Renal cortex interstitium (tissue), 11 donors: ENCODE data around the gene HOXD4. TPM values are rescaled to one million over a fixed set of nuclear protein-coding genes. Genes with fewer than 3 reads are reported as not detected.

Experiments
- DNase-seq, 11 donors: peaks; one replicate each; pipeline ENCODE4 v3.0.0-alpha.2; 2013; ENCODE audit warnings: low read depth in 9 of 11, low spot score in 4 of 11; ENCODE audit errors: extremely low read depth in 1 of 11
- polyA plus RNA-seq, 3 donors: library from polyadenylated mRNA; unstranded; fragments of 120-200 nt; gene quantifications; one replicate each; pipeline ENCODE4 v1.2.1, GENCODE V29; 2013; ENCODE audit not compliant: insufficient read length in 3 of 3

Gene HOXD4
- polyA plus RNA-seq, 3 donors: 47.8 to 80.8 (median 56.1) TPM

DNA sequence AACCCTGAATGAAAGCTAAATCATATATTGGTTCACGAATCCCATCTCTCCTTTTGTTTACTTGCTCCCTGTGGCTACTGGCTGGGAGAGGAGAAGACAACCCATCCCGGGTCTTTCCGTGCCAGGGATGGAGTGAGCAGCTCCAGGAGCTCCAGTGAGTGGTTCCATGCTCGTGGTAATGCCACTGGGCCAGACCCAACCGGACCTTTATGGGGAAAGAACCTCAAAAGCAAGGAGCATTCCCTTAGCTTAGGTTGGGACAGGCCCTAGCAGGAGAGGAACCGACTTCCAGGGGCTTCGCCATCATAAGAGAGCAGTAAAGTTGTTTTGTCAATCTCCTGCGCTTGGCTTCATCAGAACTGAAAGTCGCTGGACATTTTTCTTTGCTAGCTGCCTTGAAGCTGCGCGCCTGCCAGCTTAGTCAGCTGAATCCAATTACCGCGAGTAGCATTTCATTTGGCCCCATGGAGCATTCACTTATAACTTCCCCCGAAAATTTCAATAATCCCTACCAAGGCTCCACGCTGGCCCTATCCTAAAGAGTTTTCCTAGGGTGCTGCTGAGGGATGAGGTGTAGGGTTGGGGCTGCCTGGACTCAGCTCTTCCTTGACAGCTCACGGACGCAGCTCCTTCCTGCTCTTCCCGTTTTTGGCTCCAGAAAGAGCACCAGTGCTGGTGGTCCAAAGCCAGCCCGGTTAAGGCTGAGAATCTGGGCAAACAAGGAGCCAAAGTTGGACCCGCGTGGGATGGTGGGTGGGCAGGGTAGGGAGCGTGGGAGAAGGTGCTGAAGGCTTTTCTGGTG is 10.7 kb downstream of the HOXD4 start:
- DNase-seq: no peak

DNA sequence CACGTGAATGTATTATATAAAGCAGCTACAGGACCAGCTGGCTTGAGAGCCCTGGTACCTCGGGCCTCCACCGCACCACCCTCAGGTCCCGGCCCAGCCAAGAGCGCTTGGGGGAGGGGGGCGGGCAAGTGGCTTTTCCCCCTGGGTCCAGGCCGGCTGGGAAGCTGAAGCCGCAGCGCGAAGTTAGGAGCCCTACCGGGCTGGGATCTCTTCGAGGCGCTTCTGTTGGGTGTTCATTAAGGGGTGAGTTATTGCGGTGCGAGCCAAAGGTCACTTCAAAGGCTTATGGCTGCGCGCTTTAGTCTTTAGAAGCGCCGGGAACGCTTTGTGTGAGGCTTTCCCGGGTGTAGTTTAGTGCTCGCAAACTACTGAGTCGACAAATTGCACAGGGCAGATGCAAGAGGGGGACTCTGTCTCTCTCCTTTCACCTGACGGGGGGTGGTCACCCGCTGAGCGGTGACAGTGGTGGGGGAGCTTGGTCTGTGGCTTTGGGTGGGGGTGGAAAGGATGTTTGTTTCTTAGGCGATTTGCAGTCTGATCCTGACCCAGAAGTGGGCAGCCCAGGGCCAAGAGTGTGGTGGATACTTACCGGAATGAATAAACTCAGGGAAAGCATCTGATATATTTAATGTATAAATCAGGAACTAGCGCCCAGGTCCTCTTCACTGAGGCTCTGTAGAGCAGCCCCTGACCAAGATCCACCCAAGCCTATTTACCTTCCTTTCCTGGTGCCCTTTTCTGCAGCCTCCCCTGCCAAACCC is 11.7 kb downstream of the HOXD4 start:
- DNase-seq: peak in 1 of 11 donors; percentile 79

DNA sequence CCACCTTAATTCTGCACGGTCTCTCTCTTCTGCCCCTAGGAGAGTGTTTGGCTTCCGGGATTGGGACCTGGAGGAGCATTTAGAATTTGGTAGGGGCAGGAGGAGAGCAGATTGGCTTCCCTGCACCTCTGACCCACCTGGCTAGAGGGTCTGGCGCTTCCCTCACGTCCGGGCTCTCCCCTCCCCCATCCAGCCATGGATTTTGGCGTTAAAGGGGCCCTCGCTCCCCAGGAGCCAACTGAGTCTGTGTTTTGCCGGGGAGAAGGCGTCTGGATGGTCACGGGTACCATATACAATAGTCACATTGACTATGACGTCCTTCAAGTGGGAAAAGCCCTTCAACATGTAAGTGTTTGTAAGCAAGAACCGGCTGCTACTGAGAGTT is 12.3 kb downstream of the HOXD4 start:
- no peak for DNase-seq

DNA sequence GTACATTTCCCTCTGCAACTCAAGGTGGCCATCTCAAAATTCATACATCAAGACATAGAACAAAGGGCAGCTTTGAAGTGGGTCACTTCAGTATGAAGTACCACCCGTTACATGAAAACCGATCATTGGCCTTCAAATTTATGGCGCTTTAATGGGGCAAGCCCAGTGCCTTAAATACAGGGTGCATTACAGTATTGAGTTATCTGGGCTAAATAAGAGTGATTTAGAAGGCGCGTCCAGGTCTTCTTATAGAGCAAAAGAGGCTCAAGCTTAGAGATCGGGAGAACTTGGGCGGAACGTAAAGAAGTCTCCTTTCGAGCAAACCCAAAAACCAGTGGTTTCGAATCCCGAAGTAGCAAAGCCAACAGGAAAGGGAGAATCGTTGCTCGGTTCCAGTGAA is 12.9 kb downstream of the HOXD4 start:
- no peak for DNase-seq

DNA sequence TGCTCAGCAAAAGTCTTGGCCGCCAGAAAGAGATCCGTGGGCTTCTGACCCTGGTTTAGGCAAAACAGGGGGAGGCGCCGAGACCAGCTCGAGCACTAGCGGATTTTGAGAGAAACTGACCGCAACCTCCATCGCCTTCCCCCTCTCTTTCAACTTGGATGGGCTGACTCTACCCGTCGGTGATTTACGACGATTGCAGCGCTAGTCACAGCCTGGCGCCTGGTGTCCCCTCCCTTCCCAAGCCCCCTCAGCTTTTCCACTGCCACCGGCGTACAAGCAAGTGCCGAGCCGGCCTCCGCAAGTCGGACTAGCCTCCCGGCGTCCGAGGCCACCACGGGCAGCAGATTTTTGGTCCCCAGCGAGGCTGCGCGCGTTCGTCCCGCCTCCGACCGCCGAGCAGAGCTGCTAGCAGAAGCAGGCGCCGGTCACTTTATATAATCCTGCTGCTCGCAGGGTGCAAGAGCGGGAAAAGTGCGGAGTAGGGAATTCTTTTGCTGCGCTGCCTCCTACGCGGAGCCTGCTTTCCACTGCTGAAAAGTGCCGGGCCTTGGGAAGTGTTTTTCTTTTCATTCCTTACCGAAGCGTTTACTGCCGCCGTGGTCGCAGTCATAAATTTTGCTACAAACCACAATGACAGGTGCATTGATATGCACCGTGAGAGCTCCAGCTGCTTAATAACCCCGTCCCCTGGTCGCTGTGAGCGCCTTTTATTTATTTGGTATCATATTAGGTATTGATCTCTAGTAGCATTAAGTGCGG is 13.4 kb downstream of the HOXD4 start:
- peak in 1 of 11 donors; percentile 84 for DNase-seq

DNA sequence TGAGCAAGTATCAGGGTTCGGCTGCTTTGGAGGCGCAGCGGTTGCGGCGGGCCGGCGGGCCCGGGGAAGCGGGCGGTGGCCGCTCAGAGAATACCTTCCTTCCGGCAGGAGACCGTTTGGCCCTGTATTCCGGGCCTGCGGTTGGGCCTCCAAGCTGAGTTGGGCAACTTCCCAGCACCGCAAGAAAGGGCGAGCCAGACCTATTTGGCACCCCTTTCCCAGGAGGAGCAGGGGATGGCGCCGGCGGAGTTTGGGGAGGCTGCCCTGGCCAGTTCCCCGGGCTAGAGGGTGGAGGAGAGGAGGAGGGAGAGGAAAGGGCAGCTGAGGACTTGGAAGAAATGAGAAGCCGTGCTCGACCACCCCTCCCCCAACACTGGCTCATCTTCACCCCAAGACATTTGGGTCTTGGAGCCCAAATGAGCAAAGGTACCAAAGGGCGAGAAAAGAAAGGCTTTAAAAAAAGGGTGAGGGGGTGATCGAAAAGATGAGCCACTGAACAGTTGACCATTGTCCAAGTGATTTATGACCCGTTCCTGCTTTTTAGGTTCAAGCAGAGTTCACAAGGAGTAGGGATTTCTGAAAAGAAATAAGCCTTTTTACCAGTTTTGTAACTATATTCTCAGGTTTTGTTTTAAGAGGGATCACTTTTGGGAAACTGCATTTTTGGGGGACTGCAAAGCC is 14.2 kb downstream of the HOXD4 start:
- DNase-seq: no peak

DNA sequence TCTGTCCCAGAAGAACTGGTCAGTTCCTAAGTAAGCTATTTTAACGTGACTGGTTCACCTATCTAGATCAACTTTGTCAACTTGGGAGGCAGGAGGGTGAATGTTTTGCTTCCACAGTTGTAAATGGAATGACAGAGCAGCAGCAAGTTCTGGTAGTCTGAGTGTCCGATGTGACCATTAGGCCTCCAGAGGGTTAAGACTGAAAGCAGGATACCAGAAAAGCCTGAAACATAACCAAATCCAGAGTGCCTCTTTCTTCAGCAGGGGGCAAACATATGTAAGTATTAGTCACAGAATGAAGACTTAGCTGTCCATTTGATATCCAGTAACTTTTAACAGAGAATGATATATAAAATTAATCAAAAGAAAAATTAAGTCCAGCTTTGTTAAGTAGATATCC is 14.9 kb downstream of the HOXD4 start:
- DNase-seq: no peak

DNA sequence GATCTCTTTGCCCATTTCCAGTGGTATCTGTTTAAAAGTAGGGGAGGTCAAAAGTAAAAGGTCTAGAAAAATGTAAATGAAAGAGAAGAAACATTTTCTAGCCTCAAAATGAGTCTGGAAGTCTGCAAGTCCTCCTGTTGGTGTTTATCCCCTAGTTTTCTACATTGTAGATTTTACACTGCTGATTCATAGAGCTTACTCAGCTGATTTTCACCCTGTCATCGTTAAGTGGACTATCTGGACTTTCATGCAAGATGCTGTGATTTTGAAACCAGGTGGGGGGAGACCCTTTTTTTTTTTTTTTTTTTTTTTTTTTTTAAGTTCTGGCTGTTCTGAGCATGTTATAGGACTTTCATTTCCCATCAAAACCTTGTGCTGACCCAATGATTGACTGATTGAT is 16.0 kb downstream of the HOXD4 start:
- no peak for DNase-seq

DNA sequence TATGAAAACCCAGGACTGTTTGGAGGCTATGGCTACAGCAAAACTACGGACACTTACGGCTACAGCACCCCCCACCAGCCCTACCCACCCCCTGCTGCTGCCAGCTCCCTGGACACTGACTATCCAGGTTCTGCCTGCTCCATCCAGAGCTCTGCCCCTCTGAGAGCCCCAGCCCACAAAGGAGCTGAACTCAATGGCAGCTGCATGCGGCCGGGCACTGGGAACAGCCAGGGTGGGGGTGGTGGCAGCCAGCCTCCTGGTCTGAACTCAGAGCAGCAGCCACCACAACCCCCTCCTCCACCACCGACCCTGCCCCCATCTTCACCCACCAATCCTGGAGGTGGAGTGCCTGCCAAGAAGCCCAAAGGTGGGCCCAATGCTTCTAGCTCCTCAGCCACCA is 17.8 kb downstream of the HOXD4 start:
- no peak for DNase-seq

DNA sequence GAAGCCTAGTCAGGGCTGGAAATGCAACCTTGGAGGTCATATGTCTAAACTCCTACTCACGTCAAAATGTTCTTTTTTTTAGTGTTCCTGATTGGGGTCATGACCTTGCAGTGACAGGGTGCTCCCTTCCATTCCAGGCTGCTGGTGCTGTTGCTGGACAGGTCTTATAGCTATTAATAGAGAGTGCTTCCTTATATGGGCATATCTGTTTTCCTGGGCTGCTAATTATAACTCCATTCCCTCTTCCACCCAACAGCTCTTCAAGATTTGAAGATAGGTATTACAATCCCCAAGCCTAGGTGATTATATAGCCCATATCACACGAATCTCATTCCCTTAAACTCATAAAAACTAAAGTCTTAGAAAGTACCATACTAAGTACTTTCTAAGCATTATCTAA is 18.4 kb downstream of the HOXD4 start:
- no peak for DNase-seq

DNA sequence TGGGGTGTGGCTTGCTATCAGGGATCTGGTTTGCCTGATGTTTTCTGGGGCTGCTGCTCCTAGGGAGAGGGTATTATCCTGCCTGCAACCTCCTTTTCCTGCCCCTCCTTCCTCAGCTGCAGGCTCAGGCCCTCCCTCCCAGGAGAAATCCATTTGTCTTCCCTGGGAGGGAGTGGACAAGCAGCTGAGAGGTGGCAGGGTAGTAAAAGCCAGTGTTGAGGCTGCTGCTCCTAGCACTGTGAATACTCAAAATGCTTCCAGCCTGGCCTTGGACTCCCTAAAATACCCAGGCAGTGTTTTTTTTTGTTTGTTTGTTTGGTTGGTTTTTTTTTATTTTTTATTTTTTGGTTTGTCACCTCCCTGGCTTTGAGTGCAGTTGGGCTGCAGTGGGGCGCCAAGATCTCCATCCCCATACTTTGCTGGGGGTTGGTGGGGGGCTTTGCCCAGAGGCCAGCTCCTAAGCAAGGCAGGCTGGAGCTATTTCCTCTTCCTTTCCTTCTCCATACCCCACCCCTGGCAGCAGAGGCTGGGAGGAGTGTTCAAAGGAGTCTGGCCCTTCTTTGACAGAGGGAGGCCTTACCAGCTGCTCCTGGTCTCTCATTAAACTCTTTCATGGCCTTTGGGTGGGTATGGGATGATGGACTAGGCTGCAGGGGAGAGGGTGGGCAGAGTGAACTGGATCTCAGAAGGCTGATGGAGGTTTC is 19.4 kb downstream of the HOXD4 start:
- no peak for DNase-seq

DNA sequence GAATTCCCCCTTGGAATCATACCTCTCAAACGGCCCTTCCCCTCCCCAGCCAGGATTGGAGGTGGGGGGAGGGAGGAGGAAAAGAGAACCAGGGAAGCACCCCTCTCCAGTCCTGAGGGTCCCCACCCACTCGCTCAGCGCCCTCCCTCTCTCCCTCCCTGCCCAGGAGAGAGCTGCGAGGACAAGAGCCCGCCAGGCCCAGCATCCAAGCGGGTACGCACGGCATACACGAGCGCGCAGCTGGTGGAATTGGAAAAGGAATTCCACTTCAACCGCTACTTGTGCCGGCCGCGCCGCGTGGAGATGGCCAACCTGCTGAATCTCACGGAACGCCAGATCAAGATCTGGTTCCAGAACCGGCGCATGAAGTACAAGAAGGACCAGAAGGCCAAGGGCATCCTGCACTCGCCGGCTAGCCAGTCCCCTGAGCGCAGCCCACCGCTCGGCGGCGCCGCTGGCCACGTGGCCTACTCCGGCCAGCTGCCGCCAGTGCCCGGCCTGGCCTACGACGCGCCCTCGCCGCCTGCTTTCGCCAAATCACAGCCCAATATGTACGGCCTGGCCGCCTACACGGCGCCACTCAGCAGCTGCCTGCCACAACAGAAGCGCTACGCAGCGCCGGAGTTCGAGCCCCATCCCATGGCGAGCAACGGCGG is 20.1 kb downstream of the HOXD4 start:
- no peak for DNase-seq

DNA sequence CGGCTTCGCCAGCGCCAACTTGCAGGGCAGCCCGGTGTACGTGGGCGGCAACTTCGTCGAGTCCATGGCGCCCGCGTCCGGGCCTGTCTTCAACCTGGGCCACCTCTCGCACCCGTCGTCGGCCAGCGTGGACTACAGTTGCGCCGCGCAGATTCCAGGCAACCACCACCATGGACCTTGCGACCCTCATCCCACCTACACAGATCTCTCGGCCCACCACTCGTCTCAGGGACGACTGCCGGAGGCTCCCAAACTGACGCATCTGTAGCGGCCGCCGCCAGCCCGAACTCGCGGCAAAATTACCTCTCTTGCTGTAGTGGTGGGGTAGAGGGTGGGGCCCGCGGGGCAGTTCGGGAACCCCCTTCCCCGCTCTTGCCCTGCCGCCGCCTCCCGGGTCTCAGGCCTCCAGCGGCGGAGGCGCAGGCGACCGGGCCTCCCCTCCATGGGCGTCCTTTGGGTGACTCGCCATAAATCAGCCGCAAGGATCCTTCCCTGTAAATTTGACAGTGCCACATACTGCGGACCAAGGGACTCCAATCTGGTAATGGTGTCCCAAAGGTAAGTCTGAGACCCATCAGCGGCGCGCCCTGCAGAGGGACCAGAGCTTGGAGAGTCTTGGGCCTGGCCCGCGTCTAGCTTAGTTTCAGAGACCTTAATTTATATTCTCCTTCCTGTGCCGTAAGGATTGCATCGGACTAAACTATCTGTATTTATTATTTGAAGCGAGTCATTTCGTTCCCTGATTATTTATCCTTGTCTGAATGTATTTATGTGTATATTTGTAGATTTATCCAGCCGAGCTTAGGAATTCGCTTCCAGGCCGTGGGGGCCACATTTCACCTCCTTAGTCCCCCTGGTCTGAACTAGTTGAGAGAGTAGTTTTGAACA is 20.9 kb downstream of the HOXD4 start:
- DNase-seq: no peak

DNA sequence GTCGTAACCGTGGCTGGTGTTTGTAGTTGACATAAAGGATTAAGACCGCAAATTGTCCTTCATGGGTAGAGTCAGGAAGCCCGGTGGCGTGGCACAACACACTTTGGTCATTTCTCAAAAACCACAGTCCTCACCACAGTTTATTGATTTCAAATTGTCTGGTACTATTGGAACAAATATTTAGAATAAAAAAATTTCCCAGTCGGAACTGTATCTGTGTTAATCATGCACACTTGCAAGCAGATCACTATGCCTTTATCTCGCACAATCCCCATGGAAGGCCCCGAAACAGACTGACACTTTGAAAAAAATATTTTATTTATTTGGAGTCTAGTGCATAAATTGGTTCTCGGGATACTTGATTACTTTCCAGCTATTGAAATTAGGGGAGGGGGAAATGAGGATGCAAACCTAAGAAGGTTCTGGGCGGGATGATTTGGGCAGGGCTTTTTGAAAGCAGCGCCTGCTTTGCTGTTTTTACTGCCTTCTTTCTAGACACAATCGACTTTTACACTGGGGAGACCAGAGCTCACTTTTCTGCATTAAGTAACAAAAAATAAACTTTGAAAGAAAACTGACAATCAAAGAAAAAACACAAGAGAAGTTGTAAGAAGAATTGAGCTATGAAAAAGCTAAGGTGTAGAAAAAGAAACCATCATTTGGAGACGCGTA is 21.7 kb downstream of the HOXD4 start:
- peak in 1 of 11 donors; percentile 33 for DNase-seq

DNA sequence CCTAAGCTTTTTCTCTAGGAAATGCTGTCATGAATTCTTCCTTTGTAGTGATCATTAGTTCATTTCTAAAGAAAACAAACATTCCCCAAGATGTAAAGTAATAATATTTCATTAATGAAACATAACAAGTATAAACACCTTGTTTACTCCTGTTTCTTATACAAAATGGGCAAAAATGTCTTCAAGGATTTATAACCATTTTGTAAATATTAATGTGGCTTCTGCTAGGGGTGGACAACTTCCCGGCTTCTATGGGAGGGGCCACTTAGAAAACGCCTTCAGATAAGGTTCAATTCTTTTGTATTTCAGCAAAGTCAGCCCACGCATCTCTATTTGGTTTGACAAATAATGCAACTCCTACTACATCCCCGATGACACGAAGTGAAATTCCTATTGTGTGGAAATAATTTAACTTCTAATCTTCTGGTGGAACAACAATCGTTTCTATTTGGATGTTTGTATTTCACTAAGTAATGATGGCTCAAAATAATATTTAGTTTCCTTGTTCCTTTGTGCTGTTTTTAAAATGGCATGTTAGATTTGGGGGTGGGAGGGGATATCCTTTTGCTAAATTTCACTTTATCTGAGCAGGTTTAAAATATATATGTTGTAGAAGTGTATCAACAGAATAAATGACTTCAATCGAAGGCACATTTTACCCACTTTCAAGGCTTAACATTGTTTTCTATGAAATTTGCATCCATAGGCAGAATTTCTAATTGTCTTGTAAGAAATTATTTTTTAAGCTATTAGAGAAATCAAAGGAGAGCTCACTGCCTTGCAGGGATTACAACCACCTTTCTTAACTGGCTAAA is 22.4 kb downstream of the HOXD4 start:
- no peak for DNase-seq

DNA sequence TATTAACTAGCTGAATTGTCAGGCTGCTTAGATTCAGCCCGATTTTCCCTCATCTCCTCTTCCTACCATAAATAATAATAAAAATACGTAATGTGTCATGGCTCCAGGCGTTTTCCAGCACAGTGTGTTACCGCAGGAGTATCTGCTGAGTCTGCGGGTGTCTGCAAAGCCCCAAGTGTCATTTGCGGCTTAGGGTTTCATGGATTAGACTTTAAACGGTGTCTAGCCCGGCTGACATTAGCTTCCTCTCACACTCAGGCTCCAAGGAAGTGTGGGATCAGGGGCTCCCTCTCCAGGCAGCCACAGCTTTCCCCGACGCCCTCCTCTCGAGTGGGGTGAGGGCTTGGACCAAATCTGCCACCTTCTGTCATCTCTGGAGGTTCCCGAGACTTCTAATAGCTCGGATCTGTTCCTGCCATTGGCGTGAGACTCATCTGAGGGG is 23.1 kb downstream of the HOXD4 start:
- peak in 1 of 11 donors; percentile 56 for DNase-seq
